ENCODE results near the gene IYD.

Gene IYD

DNA sequence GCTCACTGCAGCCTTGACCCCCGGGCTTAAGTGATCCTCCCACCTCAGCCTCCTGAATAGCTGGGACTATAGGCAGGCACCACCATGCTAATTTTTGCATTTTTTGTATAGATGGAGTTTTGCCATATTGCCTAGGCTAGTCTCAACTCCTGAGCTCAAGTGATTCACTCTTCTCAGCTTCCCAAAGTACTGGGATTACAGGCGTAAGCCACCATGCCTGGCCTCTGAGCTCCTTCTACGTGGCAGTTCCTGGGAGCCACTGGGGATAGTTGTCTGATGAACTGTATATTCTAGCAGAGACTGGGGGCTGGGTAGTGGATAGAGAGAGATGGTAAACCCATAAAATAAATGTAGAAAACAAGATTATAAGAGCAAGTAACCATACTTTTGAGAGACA, 26.1 kb downstream of the IYD start:
- DNase-seq (ENCODE audit: low read depth), result no peak

DNA sequence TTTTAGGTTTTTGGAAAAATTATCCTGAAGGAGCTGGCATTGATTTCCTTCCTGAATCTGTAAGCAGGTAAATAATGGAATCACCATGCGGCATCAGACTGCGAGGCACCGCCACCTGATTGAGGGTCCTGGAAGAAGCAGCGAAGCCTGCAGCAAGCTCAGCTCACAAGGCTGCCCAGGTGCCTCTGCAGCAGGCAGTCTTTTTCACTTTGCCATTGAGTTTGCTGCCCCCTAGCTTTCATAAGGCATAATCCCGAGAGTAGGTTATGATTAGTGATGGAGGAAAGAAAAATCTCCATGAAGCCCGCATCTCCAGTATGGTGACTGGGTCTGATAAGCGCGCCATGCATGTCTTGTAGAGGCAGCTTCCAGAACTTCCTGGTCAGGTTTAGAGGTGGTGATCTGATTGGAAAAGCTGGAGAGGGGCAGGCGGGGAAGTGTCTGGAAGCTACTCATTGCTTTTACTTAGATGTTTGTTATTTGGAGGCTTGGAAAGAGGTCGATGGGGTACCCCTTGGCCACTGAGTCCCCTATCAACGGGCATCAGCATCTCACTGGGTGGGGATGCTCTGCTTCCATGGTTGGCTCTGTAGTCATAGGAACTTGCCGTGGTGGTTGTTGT, 26.7 kb downstream of the IYD start:
- DNase-seq (ENCODE audit: low read depth), result no peak

DNA sequence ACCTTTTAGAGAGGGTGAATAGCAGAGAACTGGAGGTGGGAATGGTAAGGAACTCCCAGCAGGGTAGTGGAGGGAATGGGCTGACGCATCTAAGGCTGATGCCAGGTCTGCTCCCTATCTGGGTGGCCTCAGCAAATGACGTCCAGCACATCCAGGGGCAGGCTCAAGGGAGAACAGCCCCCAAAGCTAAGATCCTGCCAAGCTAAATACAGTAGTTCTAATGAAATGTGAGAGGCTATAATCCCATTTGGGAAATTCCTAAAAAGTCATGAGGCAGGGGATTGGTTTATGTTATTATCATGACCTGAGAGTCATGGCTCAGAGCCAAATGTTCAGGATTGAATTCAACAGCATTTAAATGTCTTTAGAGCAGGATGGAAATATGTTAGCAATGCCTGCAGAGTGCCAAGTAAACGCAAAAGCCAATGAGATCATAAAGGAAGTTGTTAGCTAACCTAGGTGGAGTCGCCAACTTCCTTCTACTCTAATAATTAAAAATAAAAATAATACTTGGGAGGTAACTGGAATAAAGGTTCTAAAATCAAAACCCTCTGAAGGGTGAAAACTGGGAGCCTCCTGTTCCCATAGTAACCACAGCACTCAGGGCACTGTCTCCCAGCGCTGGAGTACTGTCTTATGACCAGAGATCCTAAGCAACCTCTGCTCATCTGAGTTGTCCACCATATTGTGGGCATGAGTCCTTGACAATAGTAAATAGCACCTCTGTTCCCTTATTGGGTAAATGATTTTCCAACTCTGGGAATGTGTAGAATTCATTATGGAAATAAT, 34.8 kb downstream of the IYD start:
- DNase-seq (ENCODE audit: low read depth), result peak; percentile 93

DNA sequence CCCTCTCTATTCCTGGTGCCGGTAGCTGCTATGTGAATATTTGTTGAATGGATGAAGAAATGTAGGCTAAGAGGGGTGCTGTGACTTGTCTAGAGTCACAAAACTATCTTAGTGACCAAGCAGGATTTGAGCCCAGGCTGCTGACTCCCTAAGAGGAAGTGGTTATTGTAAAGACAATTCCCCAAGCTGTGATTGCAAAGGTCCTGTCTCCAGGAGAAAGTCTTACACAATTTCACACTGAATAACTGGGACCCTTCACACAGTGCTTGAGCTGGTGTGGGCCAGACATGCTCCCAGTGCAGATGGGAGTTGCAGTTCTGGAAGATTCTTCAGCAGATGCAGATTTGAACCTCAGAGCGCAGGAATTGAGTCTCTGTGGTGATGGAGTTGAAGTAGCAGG, 38.1 kb downstream of the IYD start:
- DNase-seq (ENCODE audit: low read depth), result no peak

DNA sequence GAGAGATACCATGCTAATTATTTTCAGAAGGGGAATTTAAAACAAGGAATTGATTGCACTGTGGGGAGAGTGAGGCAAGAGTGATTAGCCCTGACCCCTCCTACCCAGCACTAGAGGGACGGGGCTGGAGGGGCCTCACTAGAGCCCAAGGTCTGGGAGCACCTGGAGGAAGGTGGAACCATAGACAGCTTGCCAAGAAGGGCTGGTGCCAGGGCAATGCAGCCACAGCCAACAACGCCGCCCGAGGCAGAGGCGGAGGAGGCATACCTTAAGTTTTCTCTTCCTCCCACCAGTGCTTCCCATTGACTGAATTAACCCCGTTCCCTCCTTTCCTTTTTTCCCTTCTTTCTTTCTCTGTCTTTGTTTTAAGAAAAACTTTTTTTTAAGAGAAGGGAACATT, 40.0 kb downstream of the IYD start:
- no peak for DNase-seq (ENCODE audit: low read depth)

DNA sequence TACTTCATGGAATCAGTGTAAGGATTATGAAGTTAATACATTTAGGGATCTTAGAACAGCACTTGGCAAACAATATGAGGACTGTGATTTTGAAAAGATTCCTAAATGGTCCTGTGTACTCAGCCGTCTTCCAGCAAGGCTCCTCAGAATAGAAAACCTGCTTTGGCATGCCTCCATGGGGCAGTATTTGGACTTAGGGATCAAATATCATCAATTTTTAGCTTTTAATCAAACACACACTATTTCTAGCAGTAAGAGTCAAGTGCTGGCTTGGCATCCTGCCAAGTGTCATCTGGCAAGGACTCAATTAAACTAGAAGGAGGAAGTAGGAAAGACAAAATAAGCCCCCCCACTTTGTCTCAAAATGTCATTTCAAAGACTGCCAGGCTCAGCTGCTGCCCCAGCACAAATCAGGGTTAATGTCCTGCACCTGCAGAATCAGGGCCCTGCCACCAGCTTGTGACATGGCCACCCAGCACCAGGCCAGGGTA, 40.8 kb downstream of the IYD start:
- DNase-seq (ENCODE audit: low read depth), result no peak

DNA sequence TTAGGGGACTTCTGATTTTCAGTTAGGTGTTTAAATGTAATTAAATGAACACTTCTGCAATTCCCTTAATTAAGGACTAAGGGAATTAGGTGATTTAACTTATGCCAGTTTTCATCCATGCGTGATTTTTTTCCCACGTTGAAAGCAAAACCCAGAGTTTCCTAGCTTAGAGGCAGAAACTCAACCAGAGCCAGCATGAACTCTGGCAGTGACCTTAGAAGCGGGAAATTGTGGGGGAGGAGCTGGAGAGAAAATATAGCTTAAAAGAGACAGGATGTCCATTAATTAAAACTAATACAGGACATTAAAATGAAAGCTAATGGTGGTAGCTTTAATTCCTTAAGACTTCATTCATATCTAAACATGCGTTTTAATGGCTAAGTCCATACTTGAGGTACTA, 41.6 kb downstream of the IYD start:
- no peak for DNase-seq (ENCODE audit: low read depth)

DNA sequence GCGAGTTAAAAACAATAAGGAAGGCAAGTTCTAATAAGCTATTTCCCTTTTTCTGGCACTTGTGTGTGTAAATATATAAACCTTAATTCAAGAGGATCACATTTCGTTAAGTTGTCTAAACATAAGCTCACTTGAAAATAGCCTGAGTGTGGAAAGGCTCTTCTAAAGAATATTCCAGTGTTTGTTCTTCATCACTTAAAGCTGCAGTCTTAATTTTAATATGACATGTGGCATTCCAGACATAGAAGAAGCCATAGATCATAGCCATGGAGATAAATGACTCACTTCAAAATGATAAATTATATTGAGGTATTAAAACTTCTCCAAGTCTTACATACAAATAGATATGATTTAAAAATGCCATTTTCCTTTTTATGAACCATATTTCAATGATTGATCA, 42.1 kb downstream of the IYD start:
- DNase-seq (ENCODE audit: low read depth), result no peak

DNA sequence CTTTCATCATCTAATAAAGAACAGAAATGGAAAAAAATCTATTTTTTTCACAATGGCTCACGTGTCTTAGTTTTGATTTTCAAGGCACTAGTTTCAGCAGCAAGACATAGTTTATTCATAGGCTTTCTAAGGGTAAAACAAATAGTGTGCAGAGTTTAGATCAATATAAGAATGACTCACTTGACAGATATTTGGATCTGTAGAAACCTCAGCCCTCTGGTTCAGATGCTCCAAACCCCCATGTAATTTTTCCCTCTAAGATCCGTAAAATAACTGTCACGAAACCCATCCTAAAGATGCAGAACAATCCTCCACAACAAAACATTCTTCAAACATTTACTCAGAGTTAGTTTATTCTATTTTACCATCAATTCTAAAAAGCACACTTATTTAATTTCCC, 43.4 kb downstream of the IYD start:
- DNase-seq (ENCODE audit: low read depth), result no peak

DNA sequence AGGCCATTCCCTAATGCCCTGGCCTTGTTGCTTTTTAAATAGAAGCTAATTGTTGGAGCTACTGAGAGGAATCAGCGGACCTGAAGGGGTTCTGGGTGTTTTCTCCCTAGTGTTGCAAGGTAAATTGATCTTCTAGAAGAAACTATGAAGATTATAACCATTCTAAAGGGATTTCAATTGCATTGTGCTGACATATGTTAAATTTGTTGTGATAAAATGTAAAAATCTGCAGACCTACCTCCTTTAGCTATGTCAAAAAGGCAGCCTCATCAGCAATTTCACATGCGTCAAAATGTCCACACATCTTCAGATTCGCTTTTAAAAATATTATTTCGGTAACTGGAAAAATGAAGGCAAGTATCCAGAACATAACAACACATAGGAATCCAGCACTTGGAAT, 44.4 kb downstream of the IYD start:
- DNase-seq (ENCODE audit: low read depth), result no peak

DNA sequence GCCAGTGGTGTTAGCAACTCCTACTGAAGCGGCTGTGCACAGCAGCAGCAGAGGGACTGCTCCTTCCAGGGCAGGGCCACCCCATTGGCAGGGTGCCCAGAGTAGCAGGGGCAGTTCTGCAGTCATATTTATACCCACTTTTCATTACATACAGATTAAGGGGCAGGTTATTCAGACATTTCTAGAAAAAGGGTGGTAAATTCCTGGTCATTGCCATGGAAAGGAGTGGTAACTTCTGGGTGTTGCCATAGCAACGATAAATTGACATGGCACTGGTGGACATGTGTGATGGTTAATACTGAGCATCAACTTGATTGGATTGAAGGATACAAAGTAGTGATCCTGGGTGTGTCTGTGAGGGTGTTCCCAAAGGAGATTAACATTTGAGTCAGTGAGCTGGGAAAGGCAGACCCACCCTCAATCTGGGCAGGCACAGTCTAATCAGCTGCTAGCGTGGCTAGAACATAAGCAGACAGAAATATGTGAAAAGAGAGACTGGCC, 45.0 kb downstream of the IYD start:
- DNase-seq (ENCODE audit: low read depth), result no peak

DNA sequence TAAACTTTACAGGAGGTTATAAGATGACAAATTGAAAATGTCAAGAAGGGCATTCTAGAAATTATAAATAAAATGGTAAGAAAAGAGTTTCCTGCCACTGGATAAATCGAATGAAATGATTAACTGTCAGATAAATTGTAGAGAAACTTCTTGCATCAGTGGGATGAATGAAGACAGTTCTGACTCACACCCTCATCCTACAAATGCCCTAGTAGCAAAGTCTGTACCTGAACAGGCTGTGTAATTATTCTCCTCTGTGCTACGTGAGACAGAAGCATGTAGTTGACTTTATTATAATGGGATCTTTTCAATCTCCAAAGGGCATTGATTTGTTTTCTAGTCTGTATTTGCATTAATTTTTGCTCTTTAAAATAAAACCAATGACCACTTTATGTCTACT, 47.3 kb downstream of the IYD start:
- no peak for DNase-seq (ENCODE audit: low read depth)

DNA sequence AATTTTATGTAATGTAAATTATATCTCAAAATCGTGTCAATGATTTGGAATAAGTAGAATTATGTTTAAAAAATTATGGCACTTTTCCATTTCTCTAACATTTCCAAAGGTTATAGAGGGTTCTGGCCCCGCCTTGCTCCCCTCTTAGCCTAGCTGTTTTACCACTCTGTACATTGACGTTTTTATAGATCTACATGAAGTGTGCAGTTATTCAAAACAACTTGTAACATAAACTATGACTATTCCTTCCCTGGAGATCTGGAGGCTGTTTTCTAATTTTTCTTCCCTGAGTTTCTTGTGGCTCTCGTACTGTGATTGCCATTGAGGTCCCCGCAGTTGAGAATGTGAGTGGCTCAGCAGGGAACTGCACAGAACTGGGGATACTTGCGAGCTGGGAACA, 48.4 kb downstream of the IYD start:
- DNase-seq (ENCODE audit: low read depth), result no peak

DNA sequence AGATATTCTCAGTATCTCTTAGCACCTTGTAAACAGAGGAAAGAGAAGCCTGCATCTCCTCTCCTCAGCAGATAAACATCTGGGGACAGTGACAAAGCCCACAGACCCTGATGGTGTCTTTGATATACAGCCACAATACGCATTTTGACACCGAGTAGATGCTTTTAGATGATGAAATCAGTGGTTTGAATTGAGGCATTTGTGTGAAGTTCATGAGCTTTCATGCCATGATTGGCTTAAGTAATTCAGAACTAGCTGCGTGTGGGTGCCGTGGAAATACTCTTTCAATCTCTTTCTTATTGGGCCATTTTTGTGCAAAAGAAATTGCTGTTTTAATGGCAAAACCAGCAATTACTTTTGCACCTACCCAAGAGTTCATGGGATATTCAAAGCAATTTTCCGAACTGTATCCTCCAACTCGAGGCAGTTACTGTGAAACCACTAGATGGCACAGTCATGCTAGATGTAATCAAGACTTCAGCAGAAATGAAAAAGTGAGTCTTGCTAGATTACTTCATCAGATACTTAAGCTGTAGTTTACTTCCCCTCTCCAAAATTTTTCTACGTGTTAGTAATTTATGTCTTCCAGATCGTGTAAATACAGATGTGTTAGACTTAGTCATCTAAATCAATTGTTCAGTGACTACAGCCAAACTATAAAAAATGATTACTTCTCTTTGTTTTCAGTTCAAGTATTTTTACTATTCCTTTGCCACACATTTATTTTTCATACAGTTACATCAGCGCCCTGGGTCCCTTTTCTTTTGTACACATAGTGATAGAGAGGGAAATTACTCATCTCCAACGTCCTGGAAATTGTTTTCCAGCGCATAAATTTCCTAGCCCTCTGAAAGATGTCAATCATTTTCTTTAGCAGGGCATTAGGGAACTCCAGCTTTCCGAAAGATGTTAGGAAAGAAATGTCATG, 49.4 kb downstream of the IYD start:
- peak; percentile 71 for DNase-seq (ENCODE audit: low read depth)

DNA sequence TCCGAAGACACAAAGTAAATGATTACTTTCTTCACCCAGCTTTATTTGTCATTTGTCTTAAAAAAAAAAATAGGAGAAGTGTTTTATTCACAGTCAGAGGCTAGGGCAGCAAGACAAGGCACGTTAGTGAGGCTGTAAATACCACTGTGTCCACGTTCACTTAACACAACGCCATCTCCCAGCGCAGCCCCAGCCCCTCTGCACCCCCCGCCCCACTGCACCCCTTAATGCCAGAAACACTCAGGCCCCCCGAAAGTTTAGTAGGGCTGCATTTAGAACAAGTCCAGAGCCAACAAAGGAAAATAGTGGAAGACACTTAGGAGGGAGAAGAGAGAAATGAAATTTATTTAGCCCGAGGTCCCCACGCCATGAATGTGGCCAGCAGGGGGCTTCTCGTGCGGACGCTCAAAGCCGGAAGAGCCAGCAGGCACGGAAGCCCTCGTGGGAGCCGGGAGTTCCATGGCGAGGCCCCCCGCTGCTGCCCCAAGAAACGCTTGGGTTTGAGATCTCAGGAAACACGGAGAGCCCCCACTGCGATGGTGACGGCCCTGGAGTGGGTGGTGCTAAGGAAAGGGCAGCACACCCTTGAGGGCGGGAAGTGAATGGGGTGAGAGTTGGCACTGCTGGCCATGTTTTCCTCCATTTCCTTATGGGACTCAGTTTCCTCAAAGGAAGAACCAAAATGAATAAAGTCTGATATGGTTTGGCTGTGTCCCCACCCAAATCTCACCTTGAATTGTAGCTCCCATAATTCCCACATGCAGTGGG, 50.2 kb downstream of the IYD start:
- DNase-seq (ENCODE audit: low read depth), result no peak

DNA sequence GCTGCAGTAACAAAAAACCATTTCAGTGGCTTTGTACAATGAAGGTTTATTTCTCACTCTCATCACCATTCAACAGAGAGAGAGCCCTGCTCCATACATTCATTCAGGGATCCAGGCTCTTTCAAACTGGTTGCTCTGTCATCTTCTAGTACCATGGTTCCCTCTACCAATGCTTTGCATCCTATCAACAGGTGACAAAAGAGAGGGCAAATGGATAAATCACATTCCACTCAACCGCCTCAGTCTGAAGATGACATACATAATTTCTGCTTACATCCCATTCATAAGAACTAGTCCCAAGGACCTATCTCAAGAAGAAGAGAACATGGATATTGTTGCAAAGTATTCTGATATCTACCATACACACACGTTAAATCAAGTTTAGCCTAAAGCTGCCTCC, 51.6 kb downstream of the IYD start:
- no peak for DNase-seq (ENCODE audit: low read depth)

DNA sequence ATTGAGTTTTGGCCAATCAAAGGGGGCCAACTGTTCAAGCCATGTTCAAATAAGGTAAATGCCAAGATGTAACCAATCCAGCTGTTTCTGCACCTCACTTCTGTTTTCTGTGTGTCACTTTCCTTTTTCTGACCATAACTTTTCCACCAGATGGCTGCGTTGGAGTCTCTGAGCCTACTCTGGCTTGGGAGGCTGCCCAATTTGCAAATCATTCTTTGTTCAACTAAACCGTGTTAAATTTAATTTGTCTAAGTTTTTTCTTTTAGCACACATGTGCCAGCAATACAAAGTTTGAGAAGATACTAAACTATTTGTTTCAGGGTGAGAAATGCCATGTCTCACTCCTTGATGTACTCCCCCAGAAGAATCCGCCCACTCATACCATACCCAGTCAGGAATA, 52.1 kb downstream of the IYD start:
- no peak for DNase-seq (ENCODE audit: low read depth)

DNA sequence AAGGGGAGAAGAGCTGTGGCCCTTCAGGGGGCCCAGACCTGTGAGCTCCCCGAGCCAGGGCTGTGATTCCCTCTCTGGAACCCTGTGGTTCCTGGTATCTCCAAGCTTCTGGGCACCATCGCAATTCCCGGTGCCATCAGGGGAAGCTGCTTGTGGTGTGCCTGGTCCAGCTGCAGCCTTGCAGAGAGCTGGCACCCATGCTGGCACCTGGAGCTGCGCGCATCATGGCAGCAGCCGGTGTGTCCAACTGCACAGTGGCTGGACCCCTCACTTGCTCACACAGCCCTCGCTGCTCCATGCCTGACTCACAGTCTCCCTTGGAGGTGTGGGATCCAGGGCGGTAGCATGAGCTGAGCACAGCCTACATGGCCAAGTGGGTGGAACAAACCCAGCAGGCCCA, 56.7 kb downstream of the IYD start:
- no peak for DNase-seq (ENCODE audit: low read depth)

DNA sequence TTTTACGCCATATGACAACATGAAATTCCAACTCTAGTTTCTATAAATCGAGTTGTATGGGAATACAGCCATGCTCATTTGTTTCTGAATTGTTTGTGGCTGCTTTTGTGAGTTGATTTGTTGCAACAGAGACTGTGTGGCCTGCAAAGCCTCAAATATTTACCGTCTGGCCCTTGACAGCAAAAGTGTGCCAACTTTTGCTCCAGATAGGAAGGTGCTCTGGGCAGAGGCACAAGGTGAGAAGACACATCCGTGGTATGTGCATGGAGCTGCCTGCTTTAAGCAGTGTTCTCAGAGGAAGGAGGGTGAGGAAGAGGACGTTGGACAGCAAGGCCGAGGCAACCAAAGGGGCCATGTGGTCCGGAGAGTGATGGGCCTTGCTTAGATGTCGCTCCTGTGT, 57.4 kb downstream of the IYD start:
- no peak for DNase-seq (ENCODE audit: low read depth)

DNA sequence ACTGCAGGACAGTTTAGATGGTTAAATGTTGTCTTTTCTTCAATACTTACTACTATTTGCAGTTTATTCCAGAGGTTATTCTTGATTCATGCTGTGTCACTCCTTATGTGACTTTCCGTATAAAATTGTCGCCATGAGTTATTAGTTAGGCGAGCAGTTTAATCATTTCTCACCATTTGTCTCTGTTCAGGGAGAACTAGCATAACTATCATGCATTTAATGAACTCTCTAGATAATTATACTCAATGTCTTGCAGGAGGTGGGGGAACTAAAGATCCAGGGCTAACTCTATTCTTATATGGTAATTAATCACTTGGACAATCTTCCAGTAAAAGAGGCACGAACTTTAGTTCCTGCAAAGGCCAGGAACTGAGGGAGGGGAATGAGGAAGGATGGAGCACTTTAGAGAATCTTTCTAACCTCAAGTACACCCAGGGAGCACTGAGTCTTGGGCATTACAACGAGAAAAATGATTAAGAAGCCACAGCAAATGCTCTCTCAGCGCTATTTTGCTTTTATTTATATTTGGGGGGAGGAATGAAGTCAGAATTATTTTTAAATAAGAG, 58.3 kb downstream of the IYD start:
- DNase-seq (ENCODE audit: low read depth), result no peak

DNA sequence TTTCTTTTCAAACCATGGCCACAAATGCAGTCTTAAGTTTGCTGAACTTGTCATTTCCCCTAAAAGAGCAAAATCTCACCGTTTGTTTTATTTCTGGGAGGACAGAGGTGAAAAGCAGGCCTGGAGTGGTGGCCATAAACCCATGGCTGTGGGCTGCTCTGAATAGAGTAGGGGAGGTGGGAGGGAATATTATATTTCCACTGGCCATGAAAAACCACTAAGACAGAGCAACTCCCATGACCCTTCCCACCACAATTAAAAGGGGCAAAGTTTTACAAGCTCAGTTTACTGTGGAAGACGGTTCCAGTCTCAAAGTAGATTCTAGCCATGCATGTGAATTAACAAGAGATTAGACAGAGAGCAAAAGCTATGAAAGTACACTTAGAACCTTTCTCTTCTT, 59.0 kb downstream of the IYD start:
- DNase-seq (ENCODE audit: low read depth), result no peak

DNA sequence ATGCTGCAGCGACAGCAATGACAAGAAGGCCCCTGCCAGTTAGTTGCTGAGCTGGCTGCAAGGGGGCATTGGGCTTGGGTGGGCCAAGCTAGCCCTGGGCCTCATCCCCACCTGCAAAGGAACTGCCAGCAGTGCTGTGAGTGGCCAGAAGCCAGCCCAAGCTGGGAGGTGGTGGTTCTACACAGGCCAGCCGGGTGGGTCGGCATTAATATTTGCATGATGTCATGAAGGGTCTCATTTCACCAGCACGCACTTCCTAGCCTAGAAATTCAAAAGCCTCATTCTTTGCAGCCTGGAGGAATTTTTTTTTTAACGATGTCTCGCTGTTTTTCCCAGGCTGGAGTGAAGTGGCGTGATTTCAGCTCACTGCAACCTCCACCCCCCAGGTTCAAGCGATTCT, 62.0 kb downstream of the IYD start:
- no peak for DNase-seq (ENCODE audit: low read depth)

All from stromal cell of bone marrow (primary cell).